Coronary artery (tissue), 2 donors: ENCODE data around the gene SH3PXD2B.

ENCODE experiments used
- DNase-seq: peaks from one replicate; pipeline ENCODE4 v3.0.0-alpha.2; 2017; ENCODE audit warnings: low spot score
- H3K27ac ChIP-seq, 2 donors: fragments of 200-600 bp; sonication (generic); one replicate each; pipeline ENCODE4 v1.5.1; 2016 to 2019
- H3K4me3 ChIP-seq: fragments of 200-600 bp; sonication (generic); 2 replicates; pipeline ENCODE4 v1.5.1; 2016; ENCODE audit warnings: mild to moderate bottlenecking, moderate library complexity
- TF ChIP-seq, protein P1 (sequence below): fragments of 200-600 bp; sonication (generic); IDR thresholded peaks from one replicate; pipeline ENCODE4 v1.5.1; 2019; ENCODE audit warnings: antibody characterized with exemption

The SH3PXD2B gene

GRCh38 chr5:172425402-172425801 lies 28.9 kb downstream of the SH3PXD2B start:
- peak overlapping the region; percentile 49 to 67 for H3K27ac ChIP-seq
- no peak overlapping the region for H3K4me3 ChIP-seq
- TF ChIP-seq, protein P1, sequence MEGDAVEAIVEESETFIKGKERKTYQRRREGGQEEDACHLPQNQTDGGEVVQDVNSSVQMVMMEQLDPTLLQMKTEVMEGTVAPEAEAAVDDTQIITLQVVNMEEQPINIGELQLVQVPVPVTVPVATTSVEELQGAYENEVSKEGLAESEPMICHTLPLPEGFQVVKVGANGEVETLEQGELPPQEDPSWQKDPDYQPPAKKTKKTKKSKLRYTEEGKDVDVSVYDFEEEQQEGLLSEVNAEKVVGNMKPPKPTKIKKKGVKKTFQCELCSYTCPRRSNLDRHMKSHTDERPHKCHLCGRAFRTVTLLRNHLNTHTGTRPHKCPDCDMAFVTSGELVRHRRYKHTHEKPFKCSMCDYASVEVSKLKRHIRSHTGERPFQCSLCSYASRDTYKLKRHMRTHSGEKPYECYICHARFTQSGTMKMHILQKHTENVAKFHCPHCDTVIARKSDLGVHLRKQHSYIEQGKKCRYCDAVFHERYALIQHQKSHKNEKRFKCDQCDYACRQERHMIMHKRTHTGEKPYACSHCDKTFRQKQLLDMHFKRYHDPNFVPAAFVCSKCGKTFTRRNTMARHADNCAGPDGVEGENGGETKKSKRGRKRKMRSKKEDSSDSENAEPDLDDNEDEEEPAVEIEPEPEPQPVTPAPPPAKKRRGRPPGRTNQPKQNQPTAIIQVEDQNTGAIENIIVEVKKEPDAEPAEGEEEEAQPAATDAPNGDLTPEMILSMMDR = no peak
- peak; percentile 62 for DNase-seq

- no peak overlapping the region for H3K4me3 ChIP-seq
- DNase-seq = no peak
- peak overlapping the region; percentile 27 to 67 for H3K27ac ChIP-seq
- TF ChIP-seq, protein P1 = no peak
Measured at GRCh38 chr5:172424808-172425207, 29.5 kb downstream of the SH3PXD2B start.

GRCh38 chr5:172424111-172424490 lies 30.2 kb downstream of the SH3PXD2B start:
- DNase-seq = no peak
- H3K27ac ChIP-seq = peak overlapping the region; percentile 27 to 58

GRCh38 chr5:172423379-172424110 lies 30.8 kb downstream of the SH3PXD2B start:
- Histone ChIP-seq H3K4me3 (no peak overlapping the region), H3K27ac (peak overlapping the region; percentile 27 to 58)
- TF ChIP-seq, protein P1 = no peak
- peak; percentile 62 for DNase-seq

More at GRCh38 chr5:172424111-172424490, 30.2 kb downstream of the SH3PXD2B start:
- TF ChIP-seq, protein P1 = no peak
- no peak overlapping the region for H3K4me3 ChIP-seq

DNA sequence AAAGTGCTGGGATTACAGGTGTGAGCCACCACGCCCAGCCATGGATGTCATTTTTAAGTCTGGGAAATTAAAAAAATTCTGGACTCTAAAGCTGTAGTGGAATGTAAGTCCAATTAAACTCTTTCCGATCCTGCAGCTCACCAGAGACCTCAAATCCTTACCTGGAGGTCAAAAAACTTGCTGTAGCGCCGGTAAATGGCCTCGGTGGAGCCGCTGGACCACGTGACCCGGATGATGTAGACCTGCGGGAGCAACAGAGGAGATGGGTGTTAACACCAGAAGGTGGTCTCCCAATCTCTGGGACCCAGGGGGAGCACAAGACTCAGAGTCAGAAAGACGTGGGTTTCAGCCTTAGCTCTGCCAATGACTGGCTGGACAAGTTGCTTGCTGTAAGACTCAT lies 32.1 kb downstream of the SH3PXD2B start:
- peak; percentile 62 for DNase-seq
- TF ChIP-seq, protein P1 = no peak
- H3K4me3 ChIP-seq = no peak overlapping the region
- peak overlapping the region in 1 of 2 donors; percentile 47 for H3K27ac ChIP-seq

DNA sequence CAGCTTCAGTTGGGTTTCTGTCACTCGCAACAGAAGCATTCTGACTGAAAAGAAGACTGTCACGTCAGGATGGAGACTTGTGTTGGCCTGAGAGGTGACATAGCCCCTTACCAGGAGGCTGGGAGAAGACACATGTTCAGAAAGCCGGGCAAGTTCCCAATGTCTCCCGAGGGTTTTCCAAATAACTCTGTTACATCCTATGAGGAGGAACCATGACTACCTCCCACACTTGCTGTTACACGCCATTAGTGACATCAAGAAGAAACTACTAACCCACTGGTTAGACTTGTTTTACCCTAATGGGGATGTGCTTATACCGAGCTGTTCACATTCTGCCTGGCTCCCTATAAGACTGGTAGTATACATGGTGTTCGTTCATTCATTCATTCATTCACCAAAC lies 33.3 kb downstream of the SH3PXD2B start:
- TF ChIP-seq, protein P1 = no peak
- Histone ChIP-seq H3K27ac (peak overlapping the region; percentile 82 to 83), H3K4me3 (no peak overlapping the region)
- DNase-seq = no peak

DNA sequence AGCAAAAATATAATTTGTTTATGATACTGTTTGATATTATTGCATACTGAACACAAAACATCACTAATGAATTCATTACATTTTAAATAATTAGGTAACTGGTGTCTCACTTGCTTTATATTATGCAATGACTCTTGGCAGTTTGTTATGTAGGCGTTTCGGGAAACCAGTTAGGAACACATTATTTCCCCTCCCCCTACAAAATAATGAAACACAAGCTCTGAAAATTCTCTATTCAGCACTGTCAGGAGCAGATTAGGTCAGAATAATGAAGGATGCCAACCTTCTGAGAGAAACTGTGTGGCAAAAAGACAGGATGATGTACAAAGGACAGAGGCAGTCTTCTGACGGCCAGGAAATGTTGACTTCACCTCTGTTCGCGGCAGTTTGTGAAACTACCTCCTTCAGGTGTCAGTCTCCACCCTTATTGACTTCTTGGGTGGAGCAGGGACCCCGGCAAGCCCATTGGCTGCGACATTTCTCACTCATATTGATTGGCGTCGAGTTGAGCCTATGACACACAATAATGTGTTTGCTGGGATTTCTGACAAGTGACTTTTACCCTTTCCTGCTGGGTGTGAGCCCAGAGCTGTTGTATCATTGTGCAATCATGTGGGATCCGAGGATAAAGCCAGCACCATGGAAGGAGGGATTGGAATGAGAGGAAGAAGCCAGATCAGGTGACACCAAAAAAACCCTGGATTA lies 33.9 kb downstream of the SH3PXD2B start:
- peak overlapping the region; percentile 82 to 83 for H3K27ac ChIP-seq
- no peak overlapping the region for H3K4me3 ChIP-seq
- TF ChIP-seq, protein P1 = no peak
- DNase-seq = peak; percentile 84
